ENCODE measurements around the gene SPC24. TPM values are rescaled to one million over a fixed set of nuclear protein-coding genes. Genes with fewer than 3 reads are reported as not detected.

SPC24 gene
- total and polyA plus RNA-seq, 2 of the 4 experiments (the other 2 are of a cell fraction), result 12.2 to 97.5 TPM

DNA sequence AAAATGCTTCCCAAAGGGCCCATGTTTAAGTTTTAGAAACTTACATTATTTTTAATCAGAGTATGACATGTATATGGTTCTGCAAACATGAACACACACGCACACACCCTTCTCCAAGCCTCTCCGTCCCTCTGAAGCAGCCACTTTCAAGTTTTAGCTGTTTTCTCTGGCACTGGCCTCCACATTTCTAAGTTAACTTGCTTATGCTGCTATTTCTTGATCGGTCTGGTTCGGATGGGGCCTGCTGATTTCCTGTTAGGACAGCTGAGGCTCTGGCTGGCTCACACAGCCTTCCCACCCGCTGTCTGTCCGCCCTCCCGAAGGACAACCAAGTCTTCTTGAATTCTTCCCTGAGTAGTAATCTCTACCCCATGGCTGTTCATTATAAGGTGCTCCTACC lies 4.4 kb downstream of the SPC24 start:
- Histone ChIP-seq H3K27ac (ENCODE audit: insufficient read depth, low read length) (peak overlapping the region; percentile 59; the same call in 1 of the 2 replicates), H3K14ac (replicated peaks; ENCODE audit: low read depth, low read length) (no peak overlapping the region), H3K4me3 (ENCODE audit: insufficient read depth, low read depth, low read length) (no peak overlapping the region), H3K9me3 (ENCODE audit: control insufficient read depth, insufficient read depth, low read length) (no peaks in the 10 kb centered on the region), H3K23ac (ENCODE audit: low read depth, low read length) (no peak overlapping the region; the same call in 1 of the 2 replicates), H3K79me1 (ENCODE audit: low read depth in 1 of 2, low read length in 2 of 2) (peaks cover 20 to 42% of the 10 kb centered on the region in 2 experiments), H4K20me1 (ENCODE audit: insufficient read depth, low read length) (no peaks in the 10 kb centered on the region), H2BK15ac (ENCODE audit: low read depth, low read length) (peak overlapping the region; percentile 15; the same call in 1 of the 3 replicates), H2AFZ (replicated peaks; ENCODE audit: low read length, poor library complexity) (peak overlapping the region; percentile 64), H2BK5ac (ENCODE audit: low read depth, low read length, poor library complexity, severe bottlenecking) (peak overlapping the region; percentile 63), H3K18ac (ENCODE audit: low read depth, low read length) (peak overlapping the region; percentile 87), H2AK9ac (replicated peaks; ENCODE audit: low read depth, low read length, poor library complexity) (no peak overlapping the region), H3K27me3 (ENCODE audit: control insufficient read depth, insufficient read depth, low read length) (no peaks in the 10 kb centered on the region), H2BK120ac (ENCODE audit: low read depth, low read length) (peak overlapping the region; percentile 28), H4K91ac (ENCODE audit: insufficient read depth, low read depth, low read length) (peak overlapping the region; percentile 13; the same call in 1 of the 2 replicates), H3K56ac (ENCODE audit: extremely low read depth, insufficient read depth, low read length) (no peak overlapping the region), H3K9me1 (ENCODE audit: insufficient read depth, low read length) (peaks cover 1% of the 10 kb centered on the region; the same call in 1 of the 2 replicates), H2BK20ac (ENCODE audit: low read depth, low read length) (peak overlapping the region; percentile 8; the same call in 1 of the 2 replicates), H3K4me1 (ENCODE audit: control insufficient read depth, insufficient read depth, low read length) (peaks cover 12% of the 10 kb centered on the region), H2AK5ac (ENCODE audit: low read depth, low read length) (peak overlapping the region; percentile 5; the same call in 1 of the 2 replicates), H4K5ac (ENCODE audit: low read depth, low read length) (peak overlapping the region; percentile 95), H3K4me2 (ENCODE audit: low read depth, low read length) (no peak overlapping the region), H3K36me3 (ENCODE audit: control insufficient read depth, insufficient read depth, low read length) (peaks cover 1% of the 10 kb centered on the region; the same call in 1 of the 2 replicates), H4K8ac (ENCODE audit: low read depth in 2 of 2, low read length in 2 of 2) (peak overlapping the region; percentile 66 to 68; a peak in 2 of 4 replicates), H3K4ac (ENCODE audit: low read depth, low read length) (peak overlapping the region; percentile 33; the same call in 1 of the 2 replicates), H3K9ac (ENCODE audit: low read depth, low read length) (peak overlapping the region; percentile 49; the same call in 1 of the 2 replicates)
- dilution Hi-C loops (cut with HindIII; ENCODE audit: low sequenced_read_pairs, unreplicated experiment), result no loop called here
- ChIA-PET CTCF (no interaction called here), POLR2A (ENCODE audit: unreplicated experiment) (no interaction called here)
- ATAC-seq (ENCODE audit: low read depth) (no peak), DNase-seq (no peak)
- WGBS, 2 experiments (ENCODE audit: extremely low coverage in 2 of 2, insufficient read length in 1 of 2), result 72% methylated on average over 2 of the region's 7 CpGs; no CpG with 5 or more reads in 1 of the 2 experiments
- in situ Hi-C loops (cut with MboI; ENCODE audit: low sequenced_read_pairs), result no loop called here
- no peak for TF ChIP-seq FOS (IDR thresholded peaks at IDR 0.05; ENCODE audit: low read depth, low read length)
- no peak for TF ChIP-seq MXI1 (IDR thresholded peaks at IDR 0.05; ENCODE audit: borderline replicate concordance, low read depth, low read length)
- TF ChIP-seq MAFK (IDR thresholded peaks at IDR 0.05; ENCODE audit: low read depth, low read length), result no peak
- no peak for TF ChIP-seq SMC3 (IDR thresholded peaks at IDR 0.05; ENCODE audit: low read depth, low read length)
- no peak for TF ChIP-seq BHLHE40 (IDR thresholded peaks at IDR 0.05; ENCODE audit: low read depth, low read length)
- no peak for TF ChIP-seq RAD21 (IDR thresholded peaks at IDR 0.05; ENCODE audit: low read length)
- intact Hi-C loops (cut with micrococcal nuclease), result no loop called here
- no TSS peak for BruUV-seq (replicated peaks)
